ENCODE results near the gene PRKCE.

DNA sequence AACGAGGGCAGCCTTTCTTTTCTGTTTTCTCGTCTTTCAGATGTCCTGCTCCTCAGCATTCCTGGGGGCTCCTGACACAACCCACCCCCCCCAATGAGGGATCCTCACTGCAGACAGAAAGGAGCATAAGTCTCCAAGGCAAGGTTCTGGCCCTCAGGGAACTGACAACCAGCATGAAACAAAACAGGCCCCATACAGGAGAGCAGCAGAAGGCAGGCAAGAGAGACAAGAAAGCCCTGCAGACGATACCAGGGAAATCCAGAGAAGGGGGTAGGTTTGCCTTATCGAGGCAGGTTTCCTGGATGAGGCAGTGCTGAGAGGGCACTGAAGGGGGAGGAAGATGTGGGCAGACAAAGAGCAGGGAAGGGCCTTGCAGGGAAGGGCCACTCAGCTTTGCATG, 541.9 kb downstream of the PRKCE start:
- TF ChIP-seq HDAC2 (IDR thresholded peaks at IDR 0.05; ENCODE audit: borderline replicate concordance in 1 of 2, low read depth in 2 of 2, low read length in 2 of 2) (no peak), RAD21 (IDR thresholded peaks at IDR 0.05 in 1 of 2, conservative IDR thresholded peaks at IDR 0.05 in 1 of 2; ENCODE audit: low read depth in 2 of 2, low read length in 2 of 2) (no peak), SIN3A (conservative IDR thresholded peaks at IDR 0.05 in 1 of 2, IDR thresholded peaks at IDR 0.05 in 1 of 2; ENCODE audit: low read depth in 1 of 2, low read length in 2 of 2) (no peak), PHF8 (conservative IDR thresholded peaks at IDR 0.05; ENCODE audit: low read depth, low read length) (no peak), TCF12 (IDR thresholded peaks at IDR 0.05; ENCODE audit: low read depth, low read length) (no peak), CTBP2 (IDR thresholded peaks at IDR 0.05; ENCODE audit: borderline replicate concordance, insufficient read depth, insufficient read length, low read length) (no peak), EZH2 (IDR thresholded peaks at IDR 0.05; ENCODE audit: low read depth, low read length, severe bottlenecking) (no peak), SP4 (IDR thresholded peaks at IDR 0.05; ENCODE audit: low read length) (no peak), TAF1 (IDR thresholded peaks at IDR 0.05; ENCODE audit: low read depth, low read length) (no peak), GABPA (IDR thresholded peaks at IDR 0.05; ENCODE audit: borderline replicate concordance, insufficient read depth, low read length) (no peak), POLR2A (IDR thresholded peaks at IDR 0.05; ENCODE audit: control extremely low read depth in 1 of 2, low read depth in 2 of 2, low read length in 2 of 2) (no peak), SRF (IDR thresholded peaks at IDR 0.05; ENCODE audit: low read depth, low read length) (no peak)
- TF ChIP-seq, protein P1, sequence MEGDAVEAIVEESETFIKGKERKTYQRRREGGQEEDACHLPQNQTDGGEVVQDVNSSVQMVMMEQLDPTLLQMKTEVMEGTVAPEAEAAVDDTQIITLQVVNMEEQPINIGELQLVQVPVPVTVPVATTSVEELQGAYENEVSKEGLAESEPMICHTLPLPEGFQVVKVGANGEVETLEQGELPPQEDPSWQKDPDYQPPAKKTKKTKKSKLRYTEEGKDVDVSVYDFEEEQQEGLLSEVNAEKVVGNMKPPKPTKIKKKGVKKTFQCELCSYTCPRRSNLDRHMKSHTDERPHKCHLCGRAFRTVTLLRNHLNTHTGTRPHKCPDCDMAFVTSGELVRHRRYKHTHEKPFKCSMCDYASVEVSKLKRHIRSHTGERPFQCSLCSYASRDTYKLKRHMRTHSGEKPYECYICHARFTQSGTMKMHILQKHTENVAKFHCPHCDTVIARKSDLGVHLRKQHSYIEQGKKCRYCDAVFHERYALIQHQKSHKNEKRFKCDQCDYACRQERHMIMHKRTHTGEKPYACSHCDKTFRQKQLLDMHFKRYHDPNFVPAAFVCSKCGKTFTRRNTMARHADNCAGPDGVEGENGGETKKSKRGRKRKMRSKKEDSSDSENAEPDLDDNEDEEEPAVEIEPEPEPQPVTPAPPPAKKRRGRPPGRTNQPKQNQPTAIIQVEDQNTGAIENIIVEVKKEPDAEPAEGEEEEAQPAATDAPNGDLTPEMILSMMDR (IDR thresholded peaks at IDR 0.05; ENCODE audit: control extremely low read depth in 1 of 3, insufficient read depth in 1 of 3, low read depth in 1 of 3, low read length in 3 of 3), result no peak
